Suppressor macrophage treated with lipopolysaccharide for 4 hours (primary cell): ENCODE measurements around the gene C10orf90.

Experiments used
- DNase-seq: peaks from one replicate; pipeline ENCODE4 v3.0.0-alpha.2; 2020

C10orf90 gene

GRCh38 chr10:126671402-126671975 lies 996 bp upstream of the C10orf90 start:
- no peak for DNase-seq

- DNase-seq, result no peak
Observed at GRCh38 chr10:126670895-126671261, 385 bp upstream of the C10orf90 start.

GRCh38 chr10:126669168-126669567 lies 1.3 kb downstream of the C10orf90 start:
- DNase-seq, result no peak

GRCh38 chr10:126668505-126668904 lies 2.0 kb downstream of the C10orf90 start:
- no peak for DNase-seq

GRCh38 chr10:126667568-126667967 lies 2.9 kb downstream of the C10orf90 start:
- DNase-seq, result no peak

- DNase-seq, result no peak
Observed at GRCh38 chr10:126665207-126665606, 5.3 kb downstream of the C10orf90 start.

- DNase-seq, result no peak
Observed at GRCh38 chr10:126663880-126664279, 6.6 kb downstream of the C10orf90 start.

GRCh38 chr10:126663328-126663727 lies 7.2 kb downstream of the C10orf90 start:
- peak; percentile 11 for DNase-seq

GRCh38 chr10:126661841-126662515 lies 8.5 kb downstream of the C10orf90 start:
- no peak for DNase-seq

GRCh38 chr10:126661356-126661755 lies 9.1 kb downstream of the C10orf90 start:
- no peak for DNase-seq

- DNase-seq, result no peak
Observed at GRCh38 chr10:126659750-126660149, 10.7 kb downstream of the C10orf90 start.

- no peak for DNase-seq
Observed at GRCh38 chr10:126658928-126659327, 11.6 kb downstream of the C10orf90 start.

- DNase-seq, result no peak
Observed at GRCh38 chr10:126654579-126654978, 15.9 kb downstream of the C10orf90 start.

GRCh38 chr10:126651467-126651866 lies 19.0 kb downstream of the C10orf90 start:
- DNase-seq, result no peak

- DNase-seq, result no peak
Observed at GRCh38 chr10:126650161-126650560, 20.3 kb downstream of the C10orf90 start.

GRCh38 chr10:126647116-126647515 lies 23.4 kb downstream of the C10orf90 start:
- DNase-seq, result no peak

- no peak for DNase-seq
Observed at GRCh38 chr10:126646110-126646509, 24.4 kb downstream of the C10orf90 start.

GRCh38 chr10:126640401-126640800 lies 30.1 kb downstream of the C10orf90 start:
- DNase-seq, result no peak

- DNase-seq, result no peak
Observed at GRCh38 chr10:126639084-126639483, 31.4 kb downstream of the C10orf90 start.

GRCh38 chr10:126638542-126638941 lies 32.0 kb downstream of the C10orf90 start:
- DNase-seq, result no peak

GRCh38 chr10:126637501-126637900 lies 33.0 kb downstream of the C10orf90 start:
- DNase-seq, result no peak

GRCh38 chr10:126634911-126635310 lies 35.6 kb downstream of the C10orf90 start:
- no peak for DNase-seq

- DNase-seq, result no peak
Observed at GRCh38 chr10:126634347-126634746, 36.1 kb downstream of the C10orf90 start.

GRCh38 chr10:126632705-126633104 lies 37.8 kb downstream of the C10orf90 start:
- no peak for DNase-seq
